Gastrocnemius medialis (tissue), 4 donors: ENCODE data around the gene PXMP4. TPM values are rescaled to one million over a fixed set of nuclear protein-coding genes. Genes with fewer than 3 reads are reported as not detected.
A peak's percentile ranks its signal among the peaks of the same experiment; 100 is the strongest.

Source experiments
- ATAC-seq, 2 donors: fragments of 150-250 bp; one replicate each; pipeline ENCODE4 v1.9.1; 2016
- DNase-seq, 2 donors: peaks; one replicate each; pipeline ENCODE4 v3.0.0-alpha.2; 2019
- H3K27ac ChIP-seq, 4 donors: fragments of 200-600 bp; sonication (generic); 1 replicate in 1 of 4; 2 replicates in 3 of 4; pipeline ENCODE4 v1.5.1; 2016 to 2018; ENCODE audit warnings: mild to moderate bottlenecking in 2 of 4, moderate library complexity in 1 of 4
- H3K27me3 ChIP-seq, 3 donors: fragments of 200-600 bp; sonication (generic) in 2 of 3; 1 replicate in 1 of 3; 2 replicates in 2 of 3; pipeline versions ENCODE4 v1.5.1 to v1.6.0; 2016 to 2019; ENCODE audit warnings: mild to moderate bottlenecking in 1 of 3, moderate library complexity in 1 of 3
- H3K36me3 ChIP-seq, 2 donors: fragments of 200-600 bp; sonication (generic) in 1 of 2; one replicate each; pipeline ENCODE4 v1.5.1; 2017 to 2018
- H3K4me1 ChIP-seq, 2 donors: fragments of 200-600 bp; sonication (generic) in 1 of 2; one replicate each; pipeline ENCODE4 v1.5.1; 2016 to 2017; ENCODE audit warnings: mild to moderate bottlenecking in 2 of 2
- H3K4me3 ChIP-seq, 4 donors: fragments of 200-600 bp; sonication (generic) in 3 of 4; 1 replicate in 1 of 4; 2 replicates in 3 of 4; pipeline ENCODE4 v1.5.1; 2016 to 2019; ENCODE audit warnings: mild to moderate bottlenecking in 2 of 4
- H3K9me3 ChIP-seq, 3 donors: fragments of 200-600 bp; sonication (generic) in 2 of 3; 1 replicate in 1 of 3; 2 replicates in 2 of 3; pipeline ENCODE4 v1.5.1; 2016 to 2019
- POLR2A ChIP-seq, 2 donors: fragments of 450-650 bp; IDR thresholded peaks; one replicate each; pipeline ENCODE4 v1.6.1; 2017; ENCODE audit warnings: antibody characterized with exemption in 2 of 2, mild to moderate bottlenecking in 2 of 2, moderate library complexity in 2 of 2
- in situ Hi-C, 4 donors: fragments of 200-750 bp; cut with MboI; loops; one replicate each; pipeline versions ENCODE4 v1.15.0 to v1.8.0; 2017; ENCODE audit warnings: low sequenced_read_pairs in 4 of 4
- intact Hi-C: fragments of 100-400 bp; cut with DNase I; formaldehyde crosslinking; loops from one replicate; pipeline ENCODE4 v1.15.1; 2023; ENCODE audit warnings: low total_unique reads
- total RNA-seq, 4 donors: library from RNA; depleted of rRNA; stranded (reverse); fragments of >200 nt; gene quantifications; one replicate each; pipeline versions ENCODE4 v1.1.0 to v1.2.3, GENCODE V29; 2016
- TF ChIP-seq, protein P1 (sequence below), 5 experiments: fragments of 450-650 bp in 3 of 5; fragments of 200-600 bp in 2 of 5; sonication (generic) in 2 of 5; IDR thresholded peaks in 4 of 5; conservative IDR thresholded peaks in 1 of 5; 1 replicate in 4 of 5; 2 replicates in 1 of 5; pipeline ENCODE4 v1.5.1; 2016 to 2019; ENCODE audit warnings: antibody characterized with exemption in 5 of 5, mild to moderate bottlenecking in 3 of 5, moderate library complexity in 3 of 5

The PXMP4 gene, protein sequence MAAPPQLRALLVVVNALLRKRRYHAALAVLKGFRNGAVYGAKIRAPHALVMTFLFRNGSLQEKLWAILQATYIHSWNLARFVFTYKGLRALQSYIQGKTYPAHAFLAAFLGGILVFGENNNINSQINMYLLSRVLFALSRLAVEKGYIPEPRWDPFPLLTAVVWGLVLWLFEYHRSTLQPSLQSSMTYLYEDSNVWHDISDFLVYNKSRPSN
- total RNA-seq = 1 to 10 TPM; 3.2 to 7.3 (median 5.3) TPM

DNA sequence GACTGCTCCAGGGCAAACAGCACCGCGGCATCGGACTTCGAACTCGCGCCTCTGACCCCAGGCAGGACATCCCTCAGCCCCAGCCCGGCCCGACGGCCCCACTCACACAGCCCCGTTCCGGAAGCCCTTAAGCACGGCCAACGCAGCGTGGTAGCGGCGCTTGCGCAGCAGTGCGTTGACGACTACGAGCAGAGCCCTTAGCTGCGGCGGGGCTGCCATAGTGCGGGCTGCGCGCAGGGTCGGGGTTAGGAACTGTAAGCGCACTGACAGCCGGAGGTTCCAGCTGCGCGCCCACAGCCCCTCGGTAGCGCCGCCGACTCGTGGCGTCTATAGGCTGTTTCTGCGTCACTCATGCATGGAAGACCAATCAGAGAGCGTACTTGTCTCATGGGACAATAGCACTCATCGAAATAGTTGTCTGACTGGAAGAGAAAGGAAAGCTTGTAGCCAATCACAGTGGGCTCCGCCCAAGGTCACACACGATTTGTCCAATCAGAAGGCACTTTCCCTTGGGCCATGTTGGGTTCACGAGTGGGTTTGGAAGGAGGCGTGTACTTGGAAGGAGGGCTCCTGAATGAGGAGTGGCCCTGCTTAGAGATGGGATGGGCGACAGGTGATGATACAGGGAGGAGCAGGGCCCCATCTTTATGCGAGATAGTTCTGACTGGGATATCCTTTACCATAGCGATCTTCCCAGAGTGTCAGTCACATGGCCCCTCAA, at the start of gene PXMP4:
TSS of gene PXMP4 (minus strand) at position 322 of the 721 bp plus-strand sequence. CDS start at position 219, 103 bp downstream.
- Histone ChIP-seq H3K4me1 (peaks cover 9 to 11% of the 10 kb centered on the region in 2 donors), H3K9me3 (no peaks in the 10 kb centered on the region), H3K36me3 (no peaks in the 10 kb centered on the region), H3K27me3 (no peaks in the 10 kb centered on the region), H3K4me3 (peak within 1 kb of the TSS; percentile 74 to 98 (median 87)), H3K27ac (peak within 1 kb of the TSS; percentile 75 to 85 (median 83))
- ATAC-seq (peak; percentile 100), DNase-seq (peak; percentile 87 to 95)
- TF ChIP-seq, protein P1, sequence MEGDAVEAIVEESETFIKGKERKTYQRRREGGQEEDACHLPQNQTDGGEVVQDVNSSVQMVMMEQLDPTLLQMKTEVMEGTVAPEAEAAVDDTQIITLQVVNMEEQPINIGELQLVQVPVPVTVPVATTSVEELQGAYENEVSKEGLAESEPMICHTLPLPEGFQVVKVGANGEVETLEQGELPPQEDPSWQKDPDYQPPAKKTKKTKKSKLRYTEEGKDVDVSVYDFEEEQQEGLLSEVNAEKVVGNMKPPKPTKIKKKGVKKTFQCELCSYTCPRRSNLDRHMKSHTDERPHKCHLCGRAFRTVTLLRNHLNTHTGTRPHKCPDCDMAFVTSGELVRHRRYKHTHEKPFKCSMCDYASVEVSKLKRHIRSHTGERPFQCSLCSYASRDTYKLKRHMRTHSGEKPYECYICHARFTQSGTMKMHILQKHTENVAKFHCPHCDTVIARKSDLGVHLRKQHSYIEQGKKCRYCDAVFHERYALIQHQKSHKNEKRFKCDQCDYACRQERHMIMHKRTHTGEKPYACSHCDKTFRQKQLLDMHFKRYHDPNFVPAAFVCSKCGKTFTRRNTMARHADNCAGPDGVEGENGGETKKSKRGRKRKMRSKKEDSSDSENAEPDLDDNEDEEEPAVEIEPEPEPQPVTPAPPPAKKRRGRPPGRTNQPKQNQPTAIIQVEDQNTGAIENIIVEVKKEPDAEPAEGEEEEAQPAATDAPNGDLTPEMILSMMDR (IDR thresholded peaks at IDR 0.05 in 4 of 5, conservative IDR thresholded peaks at IDR 0.05 in 1 of 5) = no peak
- peak in 1 of 2 donors; percentile 30 for TF ChIP-seq POLR2A (IDR thresholded peaks at IDR 0.05)
- in situ Hi-C loops = no loop called here
- intact Hi-C loops = no loop called here

DNA sequence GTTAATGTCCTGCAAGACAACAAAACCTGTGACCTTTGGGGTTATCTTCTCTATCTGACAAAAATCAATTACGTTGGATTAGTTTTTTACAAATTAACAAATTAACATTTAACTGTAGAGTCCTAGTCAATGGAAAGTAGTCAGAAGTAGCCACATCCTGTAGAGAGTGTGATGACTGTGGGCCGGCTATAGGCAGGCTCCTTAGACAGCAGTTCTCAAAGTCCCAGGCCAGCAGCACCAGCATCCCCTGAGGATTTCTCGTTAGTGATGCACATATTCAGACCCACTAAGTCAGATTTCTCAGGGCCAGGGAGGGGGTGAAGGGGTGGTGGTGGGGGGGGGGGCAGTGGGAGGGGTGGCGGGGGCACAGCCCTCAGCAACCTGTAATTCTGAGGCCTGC, 48.9 kb upstream of the PXMP4 start:
- in situ Hi-C loops = no loop called here
- TF ChIP-seq, protein P1 (IDR thresholded peaks at IDR 0.05 in 4 of 5, conservative IDR thresholded peaks at IDR 0.05 in 1 of 5) = no peak
- Histone ChIP-seq H3K27ac (no peak overlapping the region), H3K4me3 (no peak overlapping the region), H3K27me3 (no peaks in the 10 kb centered on the region), H3K36me3 (peaks cover 0 to 25% of the 10 kb centered on the region in 2 donors), H3K4me1 (no peaks in the 10 kb centered on the region), H3K9me3 (no peaks in the 10 kb centered on the region)
- ATAC-seq (no peak), DNase-seq (no peak)
- intact Hi-C loops = no loop called here

DNA sequence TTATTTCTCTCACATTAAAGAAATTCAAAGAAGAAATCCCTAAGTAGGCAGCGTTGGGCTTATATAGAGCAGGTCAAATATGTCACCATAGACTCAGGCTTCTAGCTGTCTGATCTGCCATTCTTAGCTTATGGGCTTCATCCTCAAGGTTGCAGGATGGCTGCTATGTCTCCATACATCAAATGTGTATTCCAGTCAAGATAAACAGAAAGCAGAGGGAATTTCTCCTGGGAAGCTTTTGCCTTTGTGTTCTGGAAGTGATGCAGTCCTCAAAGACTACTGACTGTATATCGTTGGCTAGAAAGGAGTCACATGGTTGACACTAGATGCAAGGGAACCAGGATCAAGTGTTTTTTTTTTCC, 47.6 kb upstream of the PXMP4 start:
- Histone ChIP-seq H3K9me3 (no peaks in the 10 kb centered on the region), H3K27ac (no peak overlapping the region), H3K4me1 (no peaks in the 10 kb centered on the region), H3K36me3 (peaks cover 0 to 25% of the 10 kb centered on the region in 2 donors), H3K4me3 (no peak overlapping the region), H3K27me3 (no peaks in the 10 kb centered on the region)
- ATAC-seq (no peak), DNase-seq (no peak)
- in situ Hi-C loops = no loop called here
- intact Hi-C loops = no loop called here
- TF ChIP-seq POLR2A (IDR thresholded peaks at IDR 0.05) = no peak
- TF ChIP-seq, protein P1 (IDR thresholded peaks at IDR 0.05 in 4 of 5, conservative IDR thresholded peaks at IDR 0.05 in 1 of 5) = no peak

DNA sequence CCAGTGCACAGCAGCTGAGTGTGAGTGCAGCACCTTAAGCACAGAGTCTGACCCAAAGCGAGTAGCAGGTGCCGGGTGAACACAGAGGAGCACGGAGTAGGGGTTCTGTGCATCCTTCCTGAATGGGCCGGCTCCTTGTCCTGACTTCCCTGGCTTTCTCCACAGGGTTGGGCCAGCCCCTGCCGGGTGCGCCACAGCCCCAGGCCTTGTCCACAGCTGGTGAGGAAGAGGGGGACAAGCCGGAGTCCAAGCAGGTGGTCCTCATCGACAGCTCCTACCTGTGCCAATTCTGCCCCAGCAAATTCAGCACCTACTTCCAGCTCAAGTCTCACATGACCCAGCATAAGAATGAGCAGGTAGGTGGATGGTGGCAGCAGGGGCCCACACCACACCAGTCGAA, 46.6 kb upstream of the PXMP4 start:
- DNase-seq (no peak), ATAC-seq (no peak)
- peaks cover 0 to 29% of the 10 kb centered on the region in 2 donors for H3K36me3 ChIP-seq
- in situ Hi-C loops (no loop called here), intact Hi-C loops (no loop called here)
- H3K27ac ChIP-seq = no peak overlapping the region
- no peaks in the 10 kb centered on the region for H3K4me1 ChIP-seq
- TF ChIP-seq POLR2A (IDR thresholded peaks at IDR 0.05) = no peak
- TF ChIP-seq, protein P1 (IDR thresholded peaks at IDR 0.05 in 4 of 5, conservative IDR thresholded peaks at IDR 0.05 in 1 of 5) = no peak
- no peak overlapping the region for H3K4me3 ChIP-seq
- H3K9me3 ChIP-seq = no peaks in the 10 kb centered on the region
- no peaks in the 10 kb centered on the region for H3K27me3 ChIP-seq
